ENCODE measurements around the gene ZBTB20.

DNA sequence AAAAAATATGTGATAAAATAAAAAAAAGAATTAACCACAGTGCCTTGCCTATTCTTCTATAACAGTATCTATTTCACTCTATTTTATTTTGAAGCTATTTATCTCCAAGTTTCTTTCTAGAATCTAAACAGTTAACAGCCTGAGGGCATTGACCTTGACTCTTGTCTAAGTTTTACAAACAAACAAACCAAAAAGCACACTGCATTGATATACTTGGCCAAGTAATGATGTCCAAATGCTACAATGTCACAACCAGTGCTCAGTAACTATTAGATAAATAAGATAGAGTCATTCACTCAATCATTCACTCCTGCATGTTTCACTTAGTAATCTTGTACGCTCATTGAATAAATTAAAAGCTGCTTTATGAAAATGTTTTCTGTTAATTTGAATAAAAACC is 466.8 kb downstream of the ZBTB20 start:
- TF ChIP-seq CTCF (IDR thresholded peaks at IDR 0.05) (no peak), EP300 (IDR thresholded peaks at IDR 0.05) (no peak), POLR2A (IDR thresholded peaks at IDR 0.05; ENCODE audit: low read depth) (no peak), POLR2AphosphoS5 (IDR thresholded peaks at IDR 0.05) (no peak)

All from esophagus muscularis mucosa (tissue), 4 donors.